Progenitor cell of endocrine pancreas (in vitro differentiated cells): ENCODE measurements around the gene TEAD1. TPM values are rescaled to one million over a fixed set of nuclear protein-coding genes. Genes with fewer than 3 reads are reported as not detected.

ENCODE experiments used
- DNase-seq: peaks from one replicate; pipeline ENCODE4 v3.0.0; 2021; ENCODE audit warnings: low spot score; ENCODE audit not compliant: unreplicated experiment
- H3K27ac Mint-ChIP-seq: 2 replicates; pipeline ENCODE4 v1.8.0; 2021; ENCODE audit warnings: mild to moderate bottlenecking, moderate library complexity, mixed read lengths
- H3K27me3 Mint-ChIP-seq: 2 replicates; pipeline ENCODE4 v1.8.0; 2021; ENCODE audit warnings: mixed read lengths
- H3K36me3 Mint-ChIP-seq: 2 replicates; pipeline ENCODE4 v1.8.0; 2022; ENCODE audit warnings: mixed read lengths; ENCODE audit not compliant: insufficient read depth
- H3K4me1 Mint-ChIP-seq: 2 replicates; pipeline ENCODE4 v1.8.0; 2021; ENCODE audit warnings: low read depth, mixed read lengths
- H3K4me3 Mint-ChIP-seq: 2 replicates; pipeline ENCODE4 v1.8.0; 2021; ENCODE audit warnings: low read depth, mild to moderate bottlenecking, moderate library complexity, mixed read lengths
- H3K9me3 Mint-ChIP-seq: 2 replicates; pipeline ENCODE4 v1.8.0; 2021; ENCODE audit warnings: low read depth, mixed read lengths
- total RNA-seq: library from RNA; stranded (reverse); gene quantifications from 2 replicates; pipeline ENCODE4 v1.2.1, GENCODE V29; 2021
- TF ChIP-seq, protein P1 (sequence below): fragments of 200-600 bp; sonication (generic); IDR thresholded peaks from one replicate; pipeline ENCODE4 v1.5.0; 2021; ENCODE audit warnings: antibody characterized with exemption, mild to moderate bottlenecking; ENCODE audit not compliant: unreplicated experiment

TEAD1 gene
- total RNA-seq, 1 donor from 2014 or later = 92.4 TPM

DNA sequence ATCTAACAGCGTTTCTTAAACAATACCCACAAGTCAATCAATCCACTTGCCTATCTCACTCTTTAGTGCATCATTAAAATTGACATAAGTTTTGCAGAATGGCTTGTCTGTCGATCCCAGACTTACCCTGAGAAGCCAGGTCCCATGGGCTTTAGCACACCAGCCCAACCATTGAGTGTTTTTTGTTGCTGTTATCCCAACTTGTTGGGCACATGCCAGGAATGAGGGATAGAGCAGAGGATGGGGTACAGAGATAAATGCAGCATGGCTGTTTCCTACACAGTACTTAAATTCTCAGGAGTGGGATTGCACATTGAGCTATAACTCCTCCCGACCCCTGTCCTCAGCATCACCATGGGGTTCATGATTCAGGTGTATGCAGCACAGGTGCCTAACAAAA is 270.7 kb downstream of the TEAD1 start:
- peaks cover 15% of the 10 kb centered on the region for H3K36me3 Mint-ChIP-seq

GRCh38 chr11:12949453-12949852 is 275.2 kb downstream of the TEAD1 start:
- Mint-ChIP-seq H3K36me3 (peaks cover 2% of the 10 kb centered on the region), H3K4me1 (no peaks in the 10 kb centered on the region), H3K27ac (no peak overlapping the region), H3K9me3 (peaks cover 36% of the 10 kb centered on the region), H3K27me3 (peaks cover 3% of the 10 kb centered on the region), H3K4me3 (no peak overlapping the region)
- no peak for DNase-seq
- TF ChIP-seq, protein P1, sequence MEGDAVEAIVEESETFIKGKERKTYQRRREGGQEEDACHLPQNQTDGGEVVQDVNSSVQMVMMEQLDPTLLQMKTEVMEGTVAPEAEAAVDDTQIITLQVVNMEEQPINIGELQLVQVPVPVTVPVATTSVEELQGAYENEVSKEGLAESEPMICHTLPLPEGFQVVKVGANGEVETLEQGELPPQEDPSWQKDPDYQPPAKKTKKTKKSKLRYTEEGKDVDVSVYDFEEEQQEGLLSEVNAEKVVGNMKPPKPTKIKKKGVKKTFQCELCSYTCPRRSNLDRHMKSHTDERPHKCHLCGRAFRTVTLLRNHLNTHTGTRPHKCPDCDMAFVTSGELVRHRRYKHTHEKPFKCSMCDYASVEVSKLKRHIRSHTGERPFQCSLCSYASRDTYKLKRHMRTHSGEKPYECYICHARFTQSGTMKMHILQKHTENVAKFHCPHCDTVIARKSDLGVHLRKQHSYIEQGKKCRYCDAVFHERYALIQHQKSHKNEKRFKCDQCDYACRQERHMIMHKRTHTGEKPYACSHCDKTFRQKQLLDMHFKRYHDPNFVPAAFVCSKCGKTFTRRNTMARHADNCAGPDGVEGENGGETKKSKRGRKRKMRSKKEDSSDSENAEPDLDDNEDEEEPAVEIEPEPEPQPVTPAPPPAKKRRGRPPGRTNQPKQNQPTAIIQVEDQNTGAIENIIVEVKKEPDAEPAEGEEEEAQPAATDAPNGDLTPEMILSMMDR = no peak

More for the DNA sequence above, 270.7 kb downstream of the TEAD1 start:
- no peaks in the 10 kb centered on the region for H3K4me1 Mint-ChIP-seq
- H3K4me3 Mint-ChIP-seq = no peak overlapping the region
- no peak overlapping the region for H3K27ac Mint-ChIP-seq
- H3K27me3 Mint-ChIP-seq = no peaks in the 10 kb centered on the region
- H3K9me3 Mint-ChIP-seq = peaks cover 2% of the 10 kb centered on the region
- no peak for DNase-seq
- TF ChIP-seq, protein P1 = no peak

- TF ChIP-seq, protein P1 = no peak
- H3K36me3 Mint-ChIP-seq = no peaks in the 10 kb centered on the region
Measured at GRCh38 chr11:12950670-12951069, 276.4 kb downstream of the TEAD1 start.

GRCh38 chr11:12951376-12951775 is 277.2 kb downstream of the TEAD1 start:
- TF ChIP-seq, protein P1 = no peak
- H3K27ac Mint-ChIP-seq = no peak overlapping the region
- H3K4me1 Mint-ChIP-seq = peaks cover 2% of the 10 kb centered on the region
- peaks cover 38% of the 10 kb centered on the region for H3K9me3 Mint-ChIP-seq
- H3K4me3 Mint-ChIP-seq = no peak overlapping the region
- peaks cover 3% of the 10 kb centered on the region for H3K27me3 Mint-ChIP-seq
- DNase-seq = no peak
- H3K36me3 Mint-ChIP-seq = no peaks in the 10 kb centered on the region

More at GRCh38 chr11:12950670-12951069, 276.4 kb downstream of the TEAD1 start:
- Mint-ChIP-seq H3K4me3 (no peak overlapping the region), H3K27me3 (peaks cover 3% of the 10 kb centered on the region), H3K27ac (no peak overlapping the region), H3K4me1 (peaks cover 2% of the 10 kb centered on the region), H3K9me3 (peaks cover 36% of the 10 kb centered on the region)
- no peak for DNase-seq

DNA sequence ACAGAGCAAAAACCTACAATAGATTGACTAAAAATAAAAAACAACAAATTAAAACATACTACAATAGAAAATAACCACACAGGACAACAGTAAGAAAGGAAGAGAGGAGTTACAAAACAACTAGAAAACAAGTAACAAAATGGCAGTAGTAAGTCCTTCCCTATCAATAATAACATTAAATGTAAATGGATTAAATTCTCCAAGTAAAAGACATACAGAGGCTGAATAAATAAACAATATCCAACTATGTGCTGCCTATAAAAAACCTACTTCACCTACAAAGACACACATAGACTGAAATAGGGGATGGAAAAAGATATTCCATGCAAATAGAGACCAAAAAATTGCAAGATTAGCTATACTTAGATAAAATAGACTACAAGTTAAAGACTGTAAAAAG is 277.9 kb downstream of the TEAD1 start:
- TF ChIP-seq, protein P1 = no peak
- H3K27ac Mint-ChIP-seq = no peak overlapping the region
- DNase-seq = no peak
- H3K4me1 Mint-ChIP-seq = peaks cover 2% of the 10 kb centered on the region
- no peaks in the 10 kb centered on the region for H3K36me3 Mint-ChIP-seq
- H3K27me3 Mint-ChIP-seq = peaks cover 3% of the 10 kb centered on the region
- H3K9me3 Mint-ChIP-seq = peaks cover 36% of the 10 kb centered on the region
- no peak overlapping the region for H3K4me3 Mint-ChIP-seq
